Sigmoid colon (tissue), 7 donors: Measurements from ENCODE around the gene MEF2B. TPM values are rescaled to one million over a fixed set of nuclear protein-coding genes. Genes with fewer than 3 reads are reported as not detected.
"Not testable (repeated sequence)": the region's sequence is repeated elsewhere in the genome, so short reads cannot be mapped to it uniquely, and the experiment has no call there.

Experiments used
- DNase-seq: peaks from one replicate; pipeline ENCODE4 v3.0.0-alpha.2; 2019
- H3K27ac ChIP-seq, 4 donors: fragments of 200-600 bp; sonication (generic); one replicate each; pipeline ENCODE4 v1.5.1; 2016 to 2019; ENCODE audit warnings: mild to moderate bottlenecking in 1 of 4
- H3K27me3 ChIP-seq, 3 donors: fragments of 200-600 bp; sonication (generic); one replicate each; pipeline ENCODE4 v1.5.1; 2019; ENCODE audit warnings: mild to moderate bottlenecking in 1 of 3
- H3K36me3 ChIP-seq, 4 donors: fragments of 200-600 bp; sonication (generic); one replicate each; pipeline ENCODE4 v1.5.1; 2016 to 2019
- H3K4me1 ChIP-seq, 4 donors: fragments of 200-600 bp; sonication (generic); one replicate each; pipeline ENCODE4 v1.5.1; 2017 to 2019
- H3K4me3 ChIP-seq, 4 donors: fragments of 200-600 bp; sonication (generic); one replicate each; pipeline ENCODE4 v1.5.1; 2017 to 2019; ENCODE audit warnings: mild to moderate bottlenecking in 2 of 4, moderate library complexity in 1 of 4
- H3K9me3 ChIP-seq, 4 donors: fragments of 200-600 bp in 3 of 4; sonication (generic) in 3 of 4; one replicate each; pipeline versions ENCODE4 v1.5.1 to v1.6.1; 2013 to 2019
- CTCF ChIP-seq, 4 experiments: fragments of 450-650 bp in 3 of 4; fragments of 200-600 bp in 1 of 4; IDR thresholded peaks; one replicate each; pipeline ENCODE4 v1.5.1; 2016 to 2019; ENCODE audit warnings: antibody characterized with exemption in 4 of 4, mild to moderate bottlenecking in 3 of 4, moderate library complexity in 2 of 4
- EP300 ChIP-seq, 4 donors: sonication (generic); formaldehyde crosslinking; IDR thresholded peaks; one replicate each; pipeline ENCODE4 v1.6.1; 2017; ENCODE audit warnings: antibody characterized with exemption in 4 of 4
- POLR2A ChIP-seq, 2 donors: fragments of 450-650 bp; IDR thresholded peaks; one replicate each; pipeline ENCODE4 v1.6.1; 2016; ENCODE audit warnings: antibody characterized with exemption in 2 of 2, mild to moderate bottlenecking in 2 of 2, moderate library complexity in 2 of 2
- POLR2AphosphoS5 ChIP-seq, 4 donors: sonication (generic); formaldehyde crosslinking; IDR thresholded peaks; one replicate each; pipeline ENCODE4 v1.6.1; 2017; ENCODE audit warnings: antibody characterized with exemption in 4 of 4
- WGBS, 2 donors: extraction: QIAGEN DNeasy Blood & Tissue Kit; methylation state at CpG; one replicate each; pipeline ENCODE4 v1.1.7; 2013; 5-methylcytosine and 5-hydroxymethylcytosine counted together
- intact Hi-C: fragments of 100-400 bp; cut with DNase I; formaldehyde crosslinking; loops from one replicate; pipeline ENCODE4 v1.15.1; 2023
- polyA plus RNA-seq, 3 donors: library from polyadenylated mRNA; stranded (reverse); fragments of 200-250 nt; gene quantifications; one replicate each; pipeline ENCODE4 v1.2.3, GENCODE V29; 2013
- total RNA-seq, 4 donors: library from RNA; depleted of rRNA; stranded (reverse); fragments of >200 nt; gene quantifications; one replicate each; pipeline ENCODE4 v1.1.0, GENCODE V29; 2016
- donor health status: healthy with polysubstance abuse.
- donor health status: Bipolar disorder and iron deficiency.
- donor health status: healthy.

Gene MEF2B
- total and polyA plus RNA-seq, 7 donors, result 2.2 TPM; not detected in 6

- TF ChIP-seq CTCF (IDR thresholded peaks at IDR 0.05), result no peak
- TF ChIP-seq POLR2AphosphoS5 (IDR thresholded peaks at IDR 0.05), result no peak
- no peak for TF ChIP-seq EP300 (IDR thresholded peaks at IDR 0.05)
- TF ChIP-seq POLR2A (IDR thresholded peaks at IDR 0.05), result no peak
- intact Hi-C loops, result no loop called here
- peak overlapping the region in 2 of 4 donors; percentile 28 for H3K27ac ChIP-seq
- peaks cover 0 to 13% (median 9%) of the 10 kb centered on the region in 4 donors for H3K4me1 ChIP-seq
- H3K27me3 ChIP-seq, result peaks cover 0 to 4% (median 4%) of the 10 kb centered on the region in 3 donors
- H3K4me3 ChIP-seq, result peak overlapping the region; percentile 8 to 44 (median 33)
- H3K9me3 ChIP-seq, result no peaks in the 10 kb centered on the region
- 10 to 42% methylated on average over 36 of the region's 36 CpGs for WGBS, 2 donors
- H3K36me3 ChIP-seq, result peaks cover 0 to 9% (median 0%) of the 10 kb centered on the region in 4 donors
- DNase-seq, result peak; percentile 76
Measured at GRCh38 chr19:19105365-19106055, 64.6 kb downstream of the MEF2B start.

GRCh38 chr19:19103167-19103566 is 66.9 kb downstream of the MEF2B start:
- TF ChIP-seq POLR2A (IDR thresholded peaks at IDR 0.05) (no peak), CTCF (IDR thresholded peaks at IDR 0.05) (no peak), POLR2AphosphoS5 (IDR thresholded peaks at IDR 0.05) (no peak), EP300 (IDR thresholded peaks at IDR 0.05) (no peak)
- Histone ChIP-seq H3K27ac (no peak overlapping the region), H3K36me3 (peaks cover 0 to 17% (median 0%) of the 10 kb centered on the region in 4 donors), H3K4me3 (no peak overlapping the region), H3K4me1 (peaks cover 0 to 6% (median 2%) of the 10 kb centered on the region in 4 donors), H3K9me3 (no peaks in the 10 kb centered on the region), H3K27me3 (no peaks in the 10 kb centered on the region)
- WGBS, 2 donors, result 95 to 96% methylated on average over 11 of the region's 11 CpGs
- intact Hi-C loops, result no loop called here
- no peak for DNase-seq

GRCh38 chr19:19102566-19102965 is 67.5 kb downstream of the MEF2B start:
- H3K27ac ChIP-seq, intact Hi-C loops, H3K4me1 ChIP-seq, H3K27me3 ChIP-seq, H3K9me3 ChIP-seq, DNase-seq, H3K4me3 ChIP-seq: not testable (repeated sequence)
- peaks cover 0 to 16% (median 0%) of the 10 kb centered on the region in 4 donors for H3K36me3 ChIP-seq
- WGBS, 2 donors, result 96 to 98% methylated on average over 10 of the region's 10 CpGs

GRCh38 chr19:19101540-19101939 is 68.5 kb downstream of the MEF2B start:
- 92 to 93% methylated on average over 8 of the region's 8 CpGs for WGBS, 2 donors
- TF ChIP-seq EP300 (IDR thresholded peaks at IDR 0.05), result no peak
- no peak for TF ChIP-seq POLR2A (IDR thresholded peaks at IDR 0.05)
- no peak for TF ChIP-seq CTCF (IDR thresholded peaks at IDR 0.05)
- no peaks in the 10 kb centered on the region for H3K27me3 ChIP-seq
- intact Hi-C loops, result no loop called here
- peaks cover 0 to 6% (median 2%) of the 10 kb centered on the region in 4 donors for H3K4me1 ChIP-seq
- H3K36me3 ChIP-seq, result peaks cover 0 to 24% (median 0%) of the 10 kb centered on the region in 4 donors
- no peak overlapping the region for H3K27ac ChIP-seq
- H3K9me3 ChIP-seq, result no peaks in the 10 kb centered on the region
- H3K4me3 ChIP-seq, result no peak overlapping the region
- no peak for DNase-seq

GRCh38 chr19:19098703-19099632 is 71.1 kb downstream of the MEF2B start:
- Histone ChIP-seq H3K9me3 (no peaks in the 10 kb centered on the region), H3K4me3 (no peak overlapping the region), H3K27ac (no peak overlapping the region), H3K4me1 (no peaks in the 10 kb centered on the region), H3K27me3 (no peaks in the 10 kb centered on the region), H3K36me3 (peaks cover 0 to 24% (median 0%) of the 10 kb centered on the region in 4 donors)
- DNase-seq, result no peak
- intact Hi-C loops, result no loop called here
- 84 to 90% methylated on average over 18 of the region's 18 CpGs for WGBS, 2 donors
- TF ChIP-seq EP300 (IDR thresholded peaks at IDR 0.05) (no peak), POLR2A (IDR thresholded peaks at IDR 0.05) (no peak), POLR2AphosphoS5 (IDR thresholded peaks at IDR 0.05) (no peak), CTCF (IDR thresholded peaks at IDR 0.05) (no peak)
